Esophagus muscularis mucosa (tissue), 3 donors: ENCODE data around the gene ZBTB16.

ENCODE experiments used
- POLR2A ChIP-seq: fragments of 450-650 bp; IDR thresholded peaks from one replicate; pipeline ENCODE4 v1.6.1; 2017; ENCODE audit warnings: antibody characterized with exemption, moderate library complexity, mild to moderate bottlenecking, low read depth
- TF ChIP-seq, protein P1 (sequence below), 3 experiments: fragments of 200-600 bp in 2 of 3; fragments of 450-650 bp in 1 of 3; sonication (generic) in 2 of 3; IDR thresholded peaks; one replicate each; pipeline ENCODE4 v1.5.1; 2017 to 2019; ENCODE audit warnings: antibody characterized with exemption in 3 of 3, mild to moderate bottlenecking in 2 of 3, moderate library complexity in 1 of 3

DNA sequence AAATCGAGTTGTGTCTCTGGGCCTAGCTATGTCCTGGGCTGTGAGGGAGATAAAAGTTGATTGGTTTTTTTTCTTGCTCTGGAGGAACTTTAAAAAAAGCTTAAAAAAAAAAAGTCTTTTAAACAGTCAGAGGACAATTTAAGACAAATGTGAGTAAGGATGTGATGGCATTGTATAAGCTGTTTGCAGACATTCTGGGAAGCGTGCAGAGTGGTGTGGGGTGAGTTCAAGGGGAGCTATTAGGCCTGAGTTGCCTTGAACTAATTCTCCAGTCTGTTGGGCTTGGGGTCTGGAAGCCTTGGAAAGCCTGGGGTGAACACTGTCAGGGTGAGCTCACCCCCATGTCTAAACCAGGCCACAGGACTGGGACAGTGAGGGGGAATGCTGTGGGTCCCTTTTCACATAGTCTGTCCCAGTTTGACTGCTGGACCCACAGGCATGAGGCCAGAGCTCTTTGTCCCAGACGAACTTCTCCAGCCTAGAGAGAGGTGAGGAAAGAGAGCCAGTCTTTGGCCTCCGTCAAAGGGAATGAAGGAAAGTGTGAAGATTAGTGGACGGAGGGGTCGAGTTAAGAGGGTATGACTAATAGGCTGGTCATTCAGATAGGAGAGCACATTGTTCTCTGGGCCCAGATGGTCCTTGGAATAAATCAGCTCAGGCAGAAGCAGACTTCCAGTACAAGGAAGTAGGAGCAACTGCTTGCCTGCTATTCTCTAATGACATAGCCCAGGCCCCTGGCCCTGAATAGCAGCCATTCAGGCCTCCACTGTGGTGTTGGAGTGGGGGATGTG, 160.2 kb downstream of the ZBTB16 start:
- TF ChIP-seq, protein P1, sequence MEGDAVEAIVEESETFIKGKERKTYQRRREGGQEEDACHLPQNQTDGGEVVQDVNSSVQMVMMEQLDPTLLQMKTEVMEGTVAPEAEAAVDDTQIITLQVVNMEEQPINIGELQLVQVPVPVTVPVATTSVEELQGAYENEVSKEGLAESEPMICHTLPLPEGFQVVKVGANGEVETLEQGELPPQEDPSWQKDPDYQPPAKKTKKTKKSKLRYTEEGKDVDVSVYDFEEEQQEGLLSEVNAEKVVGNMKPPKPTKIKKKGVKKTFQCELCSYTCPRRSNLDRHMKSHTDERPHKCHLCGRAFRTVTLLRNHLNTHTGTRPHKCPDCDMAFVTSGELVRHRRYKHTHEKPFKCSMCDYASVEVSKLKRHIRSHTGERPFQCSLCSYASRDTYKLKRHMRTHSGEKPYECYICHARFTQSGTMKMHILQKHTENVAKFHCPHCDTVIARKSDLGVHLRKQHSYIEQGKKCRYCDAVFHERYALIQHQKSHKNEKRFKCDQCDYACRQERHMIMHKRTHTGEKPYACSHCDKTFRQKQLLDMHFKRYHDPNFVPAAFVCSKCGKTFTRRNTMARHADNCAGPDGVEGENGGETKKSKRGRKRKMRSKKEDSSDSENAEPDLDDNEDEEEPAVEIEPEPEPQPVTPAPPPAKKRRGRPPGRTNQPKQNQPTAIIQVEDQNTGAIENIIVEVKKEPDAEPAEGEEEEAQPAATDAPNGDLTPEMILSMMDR (IDR thresholded peaks at IDR 0.05), result no peak
- TF ChIP-seq POLR2A, result no peak
